Globus pallidus (tissue), 1 donor: ENCODE measurements around the gene SPAG9.
"Not testable (repeated sequence)": the region's sequence is repeated elsewhere in the genome, so short reads cannot be mapped to it uniquely, and the experiment has no call there.

ENCODE experiments used
- DNase-seq: peaks from one replicate; pipeline ENCODE4 v3.0.0-alpha.2; 2015; ENCODE audit warnings: low spot score

SPAG9 gene

DNA sequence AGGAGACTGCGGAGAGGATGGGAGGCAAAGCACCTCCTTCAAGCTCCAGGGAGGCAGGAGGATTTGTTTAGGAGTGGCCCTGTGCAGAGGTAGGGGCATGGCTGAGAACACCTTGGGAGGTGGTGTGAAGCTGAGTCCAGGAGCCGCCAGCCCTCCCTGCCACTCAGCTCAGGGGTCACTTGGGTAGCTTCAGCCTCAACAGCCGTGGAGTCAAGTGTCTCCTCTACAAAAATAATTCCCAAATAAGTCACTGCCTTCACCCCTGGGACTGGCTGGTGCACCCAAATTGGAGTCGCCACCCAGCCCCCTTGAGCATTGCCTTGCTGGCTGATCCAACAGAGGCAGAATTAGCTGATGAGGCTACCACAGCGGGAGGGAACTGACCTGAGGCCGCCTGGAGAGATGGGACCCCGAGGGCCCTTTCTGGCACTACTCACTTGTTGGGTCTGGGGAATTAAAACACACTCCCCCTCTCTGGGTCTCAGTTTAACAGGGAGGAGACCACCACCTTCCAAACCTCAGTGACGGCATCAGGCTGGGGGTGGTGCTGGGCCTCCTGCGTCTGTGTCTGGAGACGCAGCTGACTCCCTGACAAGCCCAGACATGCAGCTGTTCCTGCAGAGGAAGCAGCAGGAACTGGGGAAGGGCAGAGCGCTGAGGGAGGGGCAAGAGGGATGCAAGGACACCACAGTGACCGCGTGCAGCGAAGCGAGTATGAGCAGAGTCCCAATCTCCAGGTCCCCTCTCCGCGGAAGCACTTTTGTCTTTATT lies 166.7 kb downstream of the SPAG9 start:
- DNase-seq = no peak

- DNase-seq = no peak
These were observed 167.2 kb downstream of the SPAG9 start for GRCh38 chr17:50953518-50953830.

- DNase-seq = no peak
These were observed 167.8 kb downstream of the SPAG9 start for GRCh38 chr17:50952889-50953288.

GRCh38 chr17:50952013-50952412 lies 168.7 kb downstream of the SPAG9 start:
- no peak for DNase-seq

DNA sequence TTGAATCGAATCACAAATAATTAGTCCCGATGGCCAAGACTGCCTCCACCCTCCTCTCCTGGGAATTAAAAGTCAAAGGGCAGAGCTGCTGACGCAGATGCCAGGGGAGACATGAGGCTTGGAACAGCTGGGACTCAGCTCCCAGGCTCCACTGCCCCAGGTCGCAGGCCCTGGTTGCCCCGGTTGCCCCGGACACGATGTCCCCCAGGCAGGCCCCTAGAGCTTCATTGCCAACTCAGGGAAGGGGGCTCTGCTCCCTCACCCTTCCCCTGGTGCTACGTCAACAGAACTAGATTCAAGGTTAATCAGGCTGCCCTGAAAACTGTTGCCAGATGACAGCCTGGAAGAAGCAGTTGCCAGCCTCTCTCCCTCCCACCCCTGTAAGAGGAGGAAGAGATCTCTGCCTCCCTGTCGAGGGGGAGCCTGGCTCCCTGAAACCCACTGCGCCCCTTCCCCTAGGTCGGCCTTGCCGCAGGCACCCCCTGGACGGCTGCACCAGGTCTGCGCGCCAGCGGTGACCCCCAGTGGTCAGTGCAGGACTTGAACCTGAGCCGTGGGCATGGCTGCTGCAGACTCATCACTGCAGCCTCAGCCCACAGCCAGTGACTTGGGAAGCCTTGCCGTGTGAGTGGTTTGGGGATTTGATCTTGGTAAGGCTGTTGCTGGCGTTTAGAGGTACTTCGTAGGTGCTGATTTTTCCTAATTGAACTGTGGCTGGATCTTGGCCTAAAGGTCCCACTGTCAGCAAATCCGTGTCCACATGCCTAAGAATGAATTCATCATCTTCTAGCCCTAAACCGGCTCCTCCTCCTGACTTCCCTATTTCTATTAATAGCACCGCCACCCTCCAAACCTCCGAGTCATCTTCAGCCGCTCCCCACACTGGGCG lies 170.4 kb downstream of the SPAG9 start:
- DNase-seq = peak; percentile 81

DNA sequence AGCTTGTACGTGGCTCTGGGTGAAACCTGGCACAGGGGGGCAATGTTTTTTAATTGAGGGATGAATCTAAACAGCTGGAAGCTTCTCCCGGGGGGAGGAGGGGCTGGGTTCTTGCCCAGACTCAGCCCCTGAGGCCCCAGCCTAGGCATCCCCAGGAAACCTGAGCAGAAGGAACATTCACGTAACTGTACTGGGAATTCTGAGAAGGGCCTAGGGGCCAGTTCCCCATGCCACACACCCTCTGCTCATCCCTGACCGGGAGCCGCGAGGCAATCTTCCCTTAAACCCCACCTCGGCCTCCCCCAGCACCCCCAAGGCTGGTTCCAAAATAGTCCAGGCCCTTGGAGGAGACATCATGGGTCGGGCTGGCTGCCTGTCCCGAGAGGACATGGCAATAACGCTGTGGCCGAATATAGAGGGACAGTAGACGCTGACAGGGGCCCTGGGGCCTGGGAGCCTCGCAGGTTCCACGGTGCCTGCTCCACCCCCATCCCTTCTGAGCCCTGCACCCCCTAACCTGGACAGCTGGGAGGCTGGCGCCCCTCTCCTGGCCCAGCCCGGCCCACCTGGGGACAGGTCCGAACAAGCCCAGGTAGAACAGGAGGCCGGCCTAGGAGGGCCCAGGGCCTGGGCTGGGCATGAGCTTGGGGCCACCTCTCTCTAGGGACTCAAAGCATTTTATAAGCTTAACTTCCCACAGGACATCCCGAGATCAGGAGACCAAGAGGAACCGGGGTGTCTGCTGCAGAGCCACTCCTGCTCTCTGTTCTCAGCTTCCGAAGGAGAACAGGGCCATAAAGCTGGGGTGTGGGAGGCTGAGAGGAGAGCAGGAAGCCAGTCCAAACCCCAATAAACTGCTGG lies 171.3 kb downstream of the SPAG9 start:
- no peak for DNase-seq

- DNase-seq = no peak
These were observed 172.0 kb downstream of the SPAG9 start for GRCh38 chr17:50948711-50949110.

- DNase-seq = peak; percentile 63
These were observed 172.7 kb downstream of the SPAG9 start for GRCh38 chr17:50947782-50948543.

GRCh38 chr17:50946891-50947781 lies 173.5 kb downstream of the SPAG9 start:
- no peak for DNase-seq

- no peak for DNase-seq
These were observed 174.3 kb downstream of the SPAG9 start for GRCh38 chr17:50946223-50946890.

GRCh38 chr17:50945779-50946222 lies 174.9 kb downstream of the SPAG9 start:
- no peak for DNase-seq

- DNase-seq = no peak
These were observed 175.6 kb downstream of the SPAG9 start for GRCh38 chr17:50944902-50945720.

DNA sequence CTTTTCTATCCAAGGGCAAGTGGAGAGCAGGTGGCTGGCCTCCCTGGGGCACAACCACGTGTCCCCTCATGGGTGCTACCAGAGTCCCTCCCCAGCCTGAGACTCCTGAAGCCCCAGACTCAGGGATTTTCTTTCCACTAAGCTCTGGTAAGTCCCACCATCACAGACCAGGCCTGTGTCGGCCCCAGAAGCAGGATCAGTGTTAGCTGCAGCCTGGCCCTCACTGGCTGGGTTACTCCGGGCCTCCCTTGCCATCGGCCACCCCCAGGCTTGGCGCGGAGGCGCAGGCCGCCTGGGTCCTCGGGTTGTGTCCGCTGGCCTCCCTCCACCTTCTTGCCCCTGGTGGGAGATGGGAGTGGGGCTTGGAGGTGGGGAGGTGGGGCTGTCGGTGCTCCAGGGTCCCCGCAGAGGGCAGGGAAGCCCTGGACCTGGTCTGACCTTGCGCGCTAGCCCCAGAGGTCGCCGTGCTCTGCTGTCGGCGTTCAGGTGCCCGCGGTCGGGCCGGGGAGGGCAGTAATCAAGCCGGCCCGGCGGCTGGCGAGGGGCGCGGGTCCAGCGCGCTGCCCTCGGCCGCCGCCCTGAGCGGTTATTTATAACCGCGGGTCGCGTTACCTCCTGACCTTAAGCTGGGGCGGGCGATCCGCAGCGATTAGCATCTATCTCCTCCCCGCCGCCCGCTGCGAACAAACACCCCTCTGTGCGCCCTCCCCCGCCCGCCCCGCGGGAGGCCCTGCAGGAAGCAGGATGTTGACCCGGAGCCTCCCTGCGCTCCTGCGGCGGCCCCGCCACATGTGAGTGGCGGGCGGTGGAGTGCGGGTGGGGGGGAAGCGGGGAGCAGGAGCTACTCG lies 176.4 kb downstream of the SPAG9 start:
- DNase-seq = peak; percentile 89

- DNase-seq = peak; percentile 48
These were observed 177.1 kb downstream of the SPAG9 start for GRCh38 chr17:50943575-50943933.

- DNase-seq = not testable (repeated sequence)
These were observed 179.0 kb downstream of the SPAG9 start for GRCh38 chr17:50941676-50942048.

GRCh38 chr17:50939795-50940684 lies 180.6 kb downstream of the SPAG9 start:
- DNase-seq = no peak

- no peak for DNase-seq
These were observed 181.2 kb downstream of the SPAG9 start for GRCh38 chr17:50939542-50939794.
